HK-2 (cell line): ENCODE data around the gene TPT1.
"Not testable (repeated sequence)": the region's sequence is repeated elsewhere in the genome, so short reads cannot be mapped to it uniquely, and the experiment has no call there.

Source experiments
- DNase-seq: peaks from one replicate; pipeline ENCODE4 v3.0.0-alpha.2; 2018; ENCODE audit not compliant: unreplicated experiment

Gene TPT1

GRCh38 chr13:45341034-45341798 lies at the start of gene TPT1:
Gene TPT1, minus strand, starts transcription at chr13:45341183. Its CDS starts 114 bp downstream, at chr13:45341069.
- peak; percentile 98 for DNase-seq

- not testable (repeated sequence) for DNase-seq
Measured at GRCh38 chr13:45390348-45390747, 49.4 kb upstream of the TPT1 start.

- DNase-seq = no peak
Measured at GRCh38 chr13:45388664-45389063, 47.7 kb upstream of the TPT1 start.

GRCh38 chr13:45386892-45387575 lies 46.1 kb upstream of the TPT1 start:
- not testable (repeated sequence) for DNase-seq

GRCh38 chr13:45385907-45386553 lies 45.0 kb upstream of the TPT1 start:
- DNase-seq = no peak

DNA sequence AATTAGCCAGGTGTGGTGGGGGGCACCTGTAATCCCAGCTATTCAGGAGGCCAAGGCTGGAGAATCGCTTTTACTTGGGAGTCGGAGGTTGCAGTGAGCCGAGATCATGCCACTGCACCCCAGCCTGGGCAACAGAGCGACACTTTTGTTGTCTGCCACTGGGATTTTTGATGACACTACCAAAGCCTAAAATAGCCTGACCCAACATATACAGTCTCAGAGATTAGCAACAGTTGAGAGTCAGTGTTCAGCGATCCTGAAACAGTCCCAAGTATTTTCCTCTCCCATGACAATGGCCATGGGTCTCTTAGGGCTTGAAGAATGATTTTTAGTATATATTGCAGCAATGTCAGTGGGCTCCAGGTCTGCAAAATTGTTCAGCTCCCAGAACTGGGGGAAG lies 44.3 kb upstream of the TPT1 start:
- DNase-seq = no peak

GRCh38 chr13:45384474-45385174 lies 43.6 kb upstream of the TPT1 start:
- no peak for DNase-seq

GRCh38 chr13:45382739-45383138 lies 41.8 kb upstream of the TPT1 start:
- DNase-seq = not testable (repeated sequence)

DNA sequence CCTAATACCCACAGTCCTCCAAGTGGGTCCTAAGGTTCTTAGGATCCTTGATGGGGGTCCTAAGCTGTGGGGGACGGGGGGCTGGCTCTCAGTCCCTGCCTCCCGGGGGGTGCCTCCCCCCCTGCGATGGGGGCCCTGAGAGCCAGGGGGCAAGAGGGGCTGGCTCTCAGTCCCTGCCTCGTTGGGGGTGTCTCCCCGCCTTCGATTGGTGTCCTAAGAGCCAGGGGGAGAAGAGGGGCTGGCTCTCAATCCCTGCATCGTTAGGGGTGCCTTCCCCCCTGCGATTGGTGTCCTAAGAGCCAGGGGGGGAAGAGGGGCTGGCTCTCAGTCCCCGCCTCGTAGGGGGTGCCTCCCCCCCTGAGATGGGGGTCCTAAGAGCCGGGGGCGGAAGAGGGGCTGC lies 40.2 kb upstream of the TPT1 start:
- no peak for DNase-seq

DNA sequence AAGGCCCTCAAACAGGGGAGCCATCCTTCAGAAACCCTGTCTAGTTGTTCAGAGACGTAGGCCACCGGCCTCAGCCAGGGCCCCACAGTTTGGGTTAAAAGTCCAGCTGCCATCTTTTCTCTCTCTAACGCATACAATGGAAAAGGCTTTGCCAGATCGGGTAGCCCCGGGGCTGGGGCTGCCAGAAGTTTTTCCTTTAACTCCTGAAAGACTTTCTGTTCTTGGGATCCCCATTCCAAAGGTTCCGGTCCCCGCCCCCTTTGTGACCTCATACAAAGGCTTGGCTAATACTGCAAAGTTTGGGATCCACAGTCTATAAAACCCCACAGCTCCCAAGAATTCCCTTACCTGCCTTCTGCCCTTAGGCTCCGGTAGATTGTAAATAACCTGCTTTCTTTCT lies 39.7 kb upstream of the TPT1 start:
- not testable (repeated sequence) for DNase-seq

DNA sequence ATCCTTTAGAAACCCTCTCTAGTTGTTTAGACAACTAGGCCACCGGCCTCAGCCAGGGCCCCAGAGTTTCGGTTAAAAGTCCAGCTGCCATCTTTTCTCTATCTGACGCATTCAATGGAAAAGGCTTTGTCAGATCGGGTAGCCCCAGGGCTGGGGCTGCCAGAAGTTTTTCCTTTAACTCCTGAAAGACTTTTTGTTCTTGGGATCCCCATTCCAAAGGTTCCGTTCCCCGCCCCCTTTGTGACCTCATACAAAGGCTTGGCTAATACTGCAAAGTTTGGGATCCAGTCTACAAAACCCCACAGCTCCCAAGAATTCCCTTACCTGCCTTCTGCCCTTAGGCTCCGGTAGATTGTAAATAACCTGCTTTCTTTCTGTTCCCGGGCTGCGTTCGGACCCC lies 38.5 kb upstream of the TPT1 start:
- not testable (repeated sequence) for DNase-seq

DNA sequence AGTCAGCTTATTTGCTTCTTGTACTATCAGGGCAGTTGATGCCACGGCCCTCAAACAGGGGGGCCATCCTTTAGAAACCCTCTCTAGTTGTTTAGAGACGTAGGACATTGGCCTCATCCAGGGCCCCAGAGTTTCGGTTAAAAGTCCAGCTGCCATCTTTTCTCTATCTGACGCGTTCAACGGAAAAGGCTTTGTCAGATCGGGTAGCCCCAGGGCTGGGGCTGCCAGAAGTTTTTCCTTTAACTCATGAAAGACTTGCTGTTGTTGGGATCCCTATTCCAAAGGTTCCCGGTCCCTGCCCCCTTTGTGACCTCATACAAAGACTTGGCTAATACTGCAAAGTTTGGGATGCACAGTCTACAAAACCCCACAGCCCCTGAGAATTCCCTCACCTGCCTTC lies 37.8 kb upstream of the TPT1 start:
- not testable (repeated sequence) for DNase-seq

DNA sequence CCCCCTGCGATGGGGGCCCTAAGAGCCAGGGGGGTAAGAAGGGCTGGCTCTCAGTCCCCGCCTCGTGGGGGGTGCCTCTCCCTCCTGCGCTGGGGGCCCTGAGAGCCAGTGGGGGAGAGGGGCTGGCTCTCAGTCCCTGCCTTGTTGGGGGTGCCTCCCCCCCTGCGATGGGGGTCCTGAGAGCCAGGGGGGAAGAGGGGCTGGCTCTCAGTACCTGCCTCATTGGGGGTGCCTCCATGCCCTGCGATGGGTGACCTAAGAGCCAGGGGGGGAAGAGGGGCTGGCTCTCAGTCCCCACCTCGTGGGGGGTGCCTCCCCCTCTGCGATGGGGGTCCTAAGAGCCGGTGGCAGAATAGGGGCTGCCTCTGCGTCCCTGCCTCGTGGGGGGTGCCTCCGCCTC lies 36.3 kb upstream of the TPT1 start:
- DNase-seq = not testable (repeated sequence)

- DNase-seq = not testable (repeated sequence)
Measured at GRCh38 chr13:45376651-45377050, 35.7 kb upstream of the TPT1 start.

- no peak for DNase-seq
Measured at GRCh38 chr13:45374917-45375316, 33.9 kb upstream of the TPT1 start.

DNA sequence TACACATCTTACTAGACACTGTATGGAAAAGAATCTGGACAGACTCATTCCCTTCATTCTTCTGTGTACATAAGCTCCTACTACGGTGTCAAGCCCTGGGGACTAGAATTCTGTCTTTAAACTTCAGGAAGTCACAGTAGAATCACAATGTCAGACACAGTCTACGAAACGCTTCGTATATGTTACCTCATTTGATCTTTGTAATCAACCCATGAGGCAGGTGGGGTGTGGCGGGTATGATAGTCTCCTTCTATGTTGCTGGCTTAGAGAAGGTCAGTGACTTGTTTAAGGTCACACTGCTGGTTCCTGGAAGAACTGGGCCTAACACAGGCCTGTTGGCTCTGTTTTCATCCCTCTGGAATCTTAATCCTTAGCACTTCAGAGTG lies 32.2 kb upstream of the TPT1 start:
- DNase-seq = no peak

DNA sequence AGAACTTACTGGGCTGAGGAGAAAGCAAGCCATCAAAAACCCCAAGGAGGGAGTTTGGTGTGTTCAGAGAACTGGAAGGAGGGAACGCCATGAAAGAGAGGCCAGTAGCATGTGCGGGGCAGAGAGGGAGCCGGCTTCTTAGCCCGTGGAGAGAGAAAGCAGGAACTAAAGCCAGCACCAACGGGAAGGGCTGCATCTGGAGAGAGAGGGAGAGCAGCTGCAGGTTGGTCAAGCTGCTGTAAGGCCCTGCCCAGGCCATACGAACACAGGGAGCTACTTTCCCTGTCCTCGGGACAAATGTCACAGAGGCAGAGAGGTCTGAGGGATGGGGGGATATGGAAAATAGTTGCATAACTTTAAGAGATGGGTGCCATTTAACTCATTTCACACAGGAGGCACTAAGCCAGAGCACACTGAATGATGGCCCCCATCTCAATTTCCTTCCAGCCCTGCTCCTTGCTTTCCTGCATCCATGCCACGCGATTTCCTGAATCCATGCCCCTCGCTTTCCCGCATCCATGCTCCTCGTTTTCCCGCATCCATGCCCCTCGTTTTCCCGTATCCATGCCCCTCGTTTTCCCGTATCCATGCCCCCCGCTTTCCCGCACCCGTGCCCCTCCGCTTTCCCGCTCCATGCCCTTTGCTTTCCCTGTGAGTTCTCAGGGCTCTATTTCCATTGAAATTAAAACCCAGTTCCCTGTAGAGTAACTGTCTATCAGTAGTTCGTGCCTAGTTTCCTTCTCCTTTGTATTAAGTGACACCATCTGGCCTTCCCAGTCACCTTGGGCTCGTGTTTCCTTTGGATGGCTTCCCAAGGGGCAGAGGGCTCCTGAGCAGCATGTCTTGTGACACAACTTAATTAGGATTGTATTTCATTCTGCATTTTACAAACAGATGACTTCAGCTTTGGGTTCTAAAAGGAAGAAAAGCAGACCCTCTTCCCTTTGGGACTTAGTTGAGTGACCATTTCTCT lies 31.5 kb upstream of the TPT1 start:
- no peak for DNase-seq

GRCh38 chr13:45370922-45371406 lies 30.0 kb upstream of the TPT1 start:
- DNase-seq = no peak

- no peak for DNase-seq
Measured at GRCh38 chr13:45369116-45369515, 28.1 kb upstream of the TPT1 start.

GRCh38 chr13:45368571-45368970 lies 27.6 kb upstream of the TPT1 start:
- peak; percentile 16 for DNase-seq

DNA sequence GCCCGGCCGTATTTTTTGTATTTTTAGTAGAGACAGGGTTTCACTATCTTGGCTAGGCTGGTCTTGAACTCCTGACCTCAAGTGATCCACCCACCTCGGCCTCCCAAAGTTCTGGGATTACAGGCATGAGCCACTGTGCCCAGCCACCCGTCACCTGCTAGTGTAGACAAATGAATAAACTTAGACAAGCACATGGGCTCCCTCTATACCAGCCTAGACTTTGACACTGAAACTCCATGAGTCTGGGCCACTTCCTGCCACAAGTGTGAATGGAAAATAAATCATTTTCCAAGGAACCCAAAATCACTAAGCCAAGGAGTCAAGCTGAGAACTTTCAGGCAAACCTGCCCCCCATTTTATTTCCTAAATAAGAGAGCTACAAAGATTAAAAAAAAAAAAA lies 27.0 kb upstream of the TPT1 start:
- peak; percentile 30 for DNase-seq
